ENCODE results near the gene ATP2C2. TPM values are rescaled to one million over a fixed set of nuclear protein-coding genes. Genes with fewer than 3 reads are reported as not detected.

Gene ATP2C2
- total RNA-seq, 1 experiment from 2014 or later = 4.3 TPM

GRCh38 chr16:84367297-84367680 lies 1.0 kb upstream of the ATP2C2 start:
- no peak for TF ChIP-seq PREB (CRISPR knock-in tag; IDR thresholded peaks at IDR 0.05; ENCODE audit: borderline replicate concordance)
- Mint-ChIP-seq H3K9me3 (no peaks in the 10 kb centered on the region), H3K4me1 (peaks cover 35% of the 10 kb centered on the region), H3K36me3 (no peaks in the 10 kb centered on the region), H3K4me3 (peak overlapping the region; percentile 63), H3K27me3 (ENCODE audit: low read depth) (peaks cover 32% of the 10 kb centered on the region), H3K27ac (no peak overlapping the region)
- POLR2A ChIA-PET = interaction anchor here (1.4 kb wide), 1 partner anchor 251 kb away, joined by 3 read pairs; the partner anchor contains the start of gene MBTPS1
- CTCF ChIA-PET = interaction anchor here (1.0 to 2.0 kb wide), 4 partner anchors 53 to 91 kb away, joined by 5 to 11 read pairs (median 6); no protein-coding TSS in a partner anchor
- DNase-seq (ENCODE audit: low spot score) (no peak), ATAC-seq (no peak)

GRCh38 chr16:84367750-84368307 lies 509 bp upstream of the ATP2C2 start:
- CTCF ChIA-PET = interaction anchor here (0.7 to 2.7 kb wide), 14 partner anchors 10 to 283 kb away, joined by 3 to 13 read pairs (median 4); partner anchors contain the start of gene TAF1C
- Mint-ChIP-seq H3K9me3 (no peaks in the 10 kb centered on the region), H3K4me1 (peaks cover 32% of the 10 kb centered on the region), H3K4me3 (peak overlapping the region; percentile 63), H3K27ac (no peak overlapping the region), H3K36me3 (no peaks in the 10 kb centered on the region), H3K27me3 (ENCODE audit: low read depth) (peaks cover 32% of the 10 kb centered on the region)
- POLR2A ChIA-PET = interaction anchor here (1.4 kb wide), 1 partner anchor 251 kb away, joined by 3 read pairs; the partner anchor contains the start of gene MBTPS1
- DNase-seq (ENCODE audit: low spot score) (no peak), ATAC-seq (peak; percentile 36)
- TF ChIP-seq ZNF121 (CRISPR knock-in tag; IDR thresholded peaks at IDR 0.05) = no peak
- no peak for TF ChIP-seq NFYB (CRISPR knock-in tag; conservative IDR thresholded peaks at IDR 0.05; ENCODE audit: low read depth)
- TF ChIP-seq PREB (CRISPR knock-in tag; IDR thresholded peaks at IDR 0.05; ENCODE audit: borderline replicate concordance) = no peak
- no peak for TF ChIP-seq ZNF425 (CRISPR knock-in tag; conservative IDR thresholded peaks at IDR 0.05)
- TF ChIP-seq NFATC4 (CRISPR knock-in tag; IDR thresholded peaks at IDR 0.05) = no peak
- TF ChIP-seq ZNF281 (CRISPR knock-in tag; IDR thresholded peaks at IDR 0.05) = no peak
- TF ChIP-seq FOXK1 (CRISPR knock-in tag; IDR thresholded peaks at IDR 0.05) = 0 out of 2 replicates have a peak, but pooled peaks have one; percentile 2
- TF ChIP-seq NR1H2 (CRISPR knock-in tag; IDR thresholded peaks at IDR 0.05) = no peak
- TF ChIP-seq HMGA2 (CRISPR knock-in tag; IDR thresholded peaks at IDR 0.05) = no peak
- no peak for TF ChIP-seq ZMAT4 (CRISPR knock-in tag; IDR thresholded peaks at IDR 0.05)
- TF ChIP-seq GABPB1 (CRISPR knock-in tag; IDR thresholded peaks at IDR 0.05) = no peak
- TF ChIP-seq GTF2I (CRISPR knock-in tag; conservative IDR thresholded peaks at IDR 0.05) = no peak
- TF ChIP-seq ELF4 (CRISPR knock-in tag; IDR thresholded peaks at IDR 0.05; ENCODE audit: low read depth) = no peak
- no peak for TF ChIP-seq TP53 (CRISPR knock-in tag; IDR thresholded peaks at IDR 0.05)
- TF ChIP-seq USF1 (CRISPR knock-in tag; IDR thresholded peaks at IDR 0.05) = peak; percentile 84
- peak; percentile 88 for TF ChIP-seq USF2 (CRISPR knock-in tag; IDR thresholded peaks at IDR 0.05)
- no peak for TF ChIP-seq ZNF232 (CRISPR knock-in tag; IDR thresholded peaks at IDR 0.05)
- TF ChIP-seq CREM (CRISPR knock-in tag; IDR thresholded peaks at IDR 0.05) = no peak
- TF ChIP-seq MAX (CRISPR knock-in tag; IDR thresholded peaks at IDR 0.05) = peak; percentile 59
- no peak for TF ChIP-seq ARID4B (CRISPR knock-in tag; IDR thresholded peaks at IDR 0.05; ENCODE audit: borderline replicate concordance)

Data from WTC11 (cell line).